Measurements from ENCODE around the gene NMRAL1. TPM values are rescaled to one million over a fixed set of nuclear protein-coding genes. Genes with fewer than 3 reads are reported as not detected.

The NMRAL1 gene
- total RNA-seq, 1 experiment from 2014 or later = 166 TPM

DNA sequence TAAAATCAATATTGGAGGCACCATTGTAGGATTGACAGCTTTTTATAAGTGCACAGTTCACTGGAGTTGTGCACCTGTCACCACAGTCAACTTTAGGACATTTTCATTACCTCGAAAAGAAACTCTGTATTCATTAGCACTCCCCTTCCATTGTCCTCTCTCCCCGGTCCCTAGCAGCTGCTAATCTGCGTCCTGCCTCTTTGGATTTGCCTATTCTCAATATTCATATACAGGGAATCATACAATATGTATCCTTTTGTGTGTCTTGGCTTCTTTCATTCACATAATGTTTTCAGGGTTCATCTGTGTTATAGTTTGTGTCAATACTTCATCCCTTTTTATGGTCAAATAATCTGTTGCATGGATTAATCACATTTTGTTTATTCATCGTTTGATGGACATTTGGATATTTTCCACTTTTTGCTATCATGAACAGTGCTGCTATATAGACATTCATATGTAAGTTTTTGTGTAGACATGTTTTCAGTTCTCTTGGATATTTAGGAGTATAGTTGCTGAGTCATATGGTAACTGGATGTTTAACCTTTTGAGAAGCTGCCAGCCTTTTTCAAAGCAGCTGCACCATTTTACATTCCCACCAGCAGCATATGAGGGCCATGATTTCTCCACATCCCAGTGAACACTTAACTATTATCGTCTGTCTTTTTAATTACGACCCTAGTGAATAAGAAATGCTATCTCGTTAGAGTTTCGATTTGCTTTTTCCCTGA is 38.9 kb downstream of the NMRAL1 start:
- in situ Hi-C loops (cut with HindIII; ENCODE audit: low sequenced_read_pairs) = no loop called here
- no peak for DNase-seq (ENCODE audit: low spot score)

DNA sequence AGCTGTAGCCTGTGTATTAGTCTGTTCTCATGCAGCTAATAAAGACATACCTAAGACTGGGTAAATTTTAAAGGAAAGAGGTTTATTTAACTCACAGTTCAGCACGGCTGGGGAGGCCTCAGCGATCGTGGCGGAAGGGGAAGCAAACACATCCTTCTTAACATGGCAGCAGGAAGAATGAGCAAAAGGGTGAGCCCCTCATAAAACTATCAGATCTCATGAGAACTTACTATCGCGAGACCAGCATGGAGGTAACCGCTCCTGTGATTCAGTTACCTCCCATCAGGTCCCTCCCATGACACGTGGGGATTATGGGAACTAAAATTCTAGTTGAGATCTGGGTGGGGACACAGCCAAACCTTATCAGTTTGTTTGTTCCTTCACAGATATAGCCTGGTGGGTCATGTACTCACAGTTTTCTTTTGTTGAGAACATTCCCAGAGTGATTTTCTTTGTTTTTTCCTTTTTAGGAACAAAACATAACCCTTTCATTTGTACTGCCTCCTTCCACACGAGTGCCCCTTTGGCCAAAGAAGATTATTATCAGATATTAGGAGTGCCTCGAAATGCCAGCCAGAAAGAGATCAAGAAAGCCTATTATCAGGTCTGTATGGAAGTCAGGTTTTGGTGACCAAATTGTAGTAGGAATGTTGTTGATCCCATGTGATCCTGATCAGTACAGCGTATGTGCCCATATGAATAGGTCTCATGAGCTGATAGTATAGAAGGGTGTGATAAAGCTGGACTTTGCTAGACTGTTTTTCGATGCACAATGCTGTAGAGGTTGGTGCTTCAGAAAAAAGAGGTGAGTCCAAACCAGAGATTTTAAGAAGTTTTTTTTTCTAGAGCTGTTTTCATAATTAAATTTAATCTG is 40.3 kb downstream of the NMRAL1 start:
- in situ Hi-C loops (cut with HindIII; ENCODE audit: low sequenced_read_pairs) = no loop called here
- DNase-seq (ENCODE audit: low spot score) = no peak

DNA sequence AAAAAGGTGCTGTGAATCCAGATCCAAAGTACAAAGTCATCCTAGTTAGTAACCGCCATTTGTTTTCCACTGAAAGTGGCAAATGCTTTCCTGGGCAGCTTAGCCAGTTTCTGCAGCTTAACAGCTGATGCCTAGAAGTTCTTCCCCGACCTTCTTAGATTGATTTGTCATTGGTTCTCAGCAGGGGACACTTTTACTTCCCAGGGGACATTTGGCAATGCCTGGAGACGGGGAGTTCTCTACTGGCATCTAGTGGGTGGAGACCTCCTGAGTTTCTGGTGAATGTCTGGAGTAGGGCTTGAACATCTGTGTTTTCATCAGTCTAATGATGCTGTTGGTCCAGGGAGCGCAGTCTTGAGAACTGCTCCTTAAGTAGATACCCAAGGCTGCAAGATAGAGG is 41.2 kb downstream of the NMRAL1 start:
- DNase-seq (ENCODE audit: low spot score) = no peak
- in situ Hi-C loops (cut with HindIII; ENCODE audit: low sequenced_read_pairs) = no loop called here

DNA sequence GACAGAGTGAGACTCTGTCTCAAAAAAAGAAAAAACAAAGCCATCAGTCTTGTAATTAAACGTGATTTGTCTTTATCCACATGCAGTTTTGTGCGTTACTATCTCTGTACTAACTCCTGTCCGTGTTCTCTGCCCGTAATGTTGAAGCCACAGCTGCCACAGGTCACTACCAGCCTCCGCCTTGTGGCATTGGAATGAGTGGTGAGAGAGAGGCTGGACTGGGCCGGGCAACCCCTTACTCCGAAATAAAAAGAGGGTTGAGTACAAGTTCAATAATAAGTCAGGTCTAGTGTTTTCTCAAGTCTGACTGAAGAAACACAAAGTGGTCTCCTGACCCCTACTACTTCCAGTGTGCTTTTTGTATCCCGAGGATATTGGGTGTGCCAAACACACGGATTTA is 43.4 kb downstream of the NMRAL1 start:
- no peak for DNase-seq (ENCODE audit: low spot score)
- in situ Hi-C loops (cut with HindIII; ENCODE audit: low sequenced_read_pairs) = no loop called here

DNA sequence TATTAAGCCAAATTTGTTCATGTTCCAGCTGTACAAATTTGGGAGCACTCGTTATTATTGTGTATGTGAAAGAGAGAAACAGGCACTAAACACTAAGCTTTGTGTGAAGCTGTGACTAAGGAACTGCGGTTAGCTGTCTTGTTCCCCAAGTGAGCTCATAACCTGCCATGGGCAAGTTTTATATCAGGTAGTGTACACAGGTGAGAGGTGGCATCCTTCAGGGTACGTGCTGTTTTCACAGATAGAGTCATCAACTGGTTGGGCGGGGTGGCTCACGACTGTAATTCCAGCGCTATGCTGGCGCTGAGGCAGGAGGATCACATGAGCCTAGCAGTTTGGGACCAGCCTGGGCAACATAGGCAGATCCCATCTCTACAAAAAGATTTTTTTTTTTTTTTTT is 45.9 kb downstream of the NMRAL1 start:
- in situ Hi-C loops (cut with HindIII; ENCODE audit: low sequenced_read_pairs) = no loop called here
- DNase-seq (ENCODE audit: low spot score) = no peak

DNA sequence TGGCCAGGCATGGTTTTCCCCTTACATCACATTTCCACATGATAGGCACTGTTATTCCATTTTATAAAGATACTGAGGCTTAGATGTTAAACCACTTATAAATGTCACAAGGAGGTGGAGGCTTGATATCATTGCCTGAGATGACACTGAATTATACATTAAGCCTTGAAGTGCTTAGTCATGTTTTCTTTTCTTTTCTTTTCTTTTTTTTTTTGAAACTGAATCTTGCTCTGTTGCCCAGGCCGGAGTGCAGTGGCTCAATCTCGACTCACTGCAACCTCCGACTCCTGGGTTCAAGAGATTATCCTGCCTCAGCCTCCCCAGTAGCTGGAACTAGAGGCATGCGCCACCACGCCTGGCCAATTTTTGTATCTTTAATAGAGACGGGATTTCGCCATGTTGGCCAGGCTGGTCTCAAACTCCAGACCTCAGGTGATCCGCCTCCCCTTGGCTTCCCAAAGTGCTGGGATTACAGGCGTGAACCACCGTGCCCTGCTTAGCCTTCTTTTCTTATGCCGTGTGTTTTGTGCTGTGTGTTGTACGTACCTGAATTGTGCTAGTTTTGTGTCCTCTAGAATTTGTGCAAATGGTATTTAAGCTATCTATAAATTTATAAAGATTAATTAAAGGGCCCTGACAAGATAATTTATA is 47.6 kb downstream of the NMRAL1 start:
- in situ Hi-C loops (cut with HindIII; ENCODE audit: low sequenced_read_pairs) = no loop called here
- no peak for DNase-seq (ENCODE audit: low spot score)

DNA sequence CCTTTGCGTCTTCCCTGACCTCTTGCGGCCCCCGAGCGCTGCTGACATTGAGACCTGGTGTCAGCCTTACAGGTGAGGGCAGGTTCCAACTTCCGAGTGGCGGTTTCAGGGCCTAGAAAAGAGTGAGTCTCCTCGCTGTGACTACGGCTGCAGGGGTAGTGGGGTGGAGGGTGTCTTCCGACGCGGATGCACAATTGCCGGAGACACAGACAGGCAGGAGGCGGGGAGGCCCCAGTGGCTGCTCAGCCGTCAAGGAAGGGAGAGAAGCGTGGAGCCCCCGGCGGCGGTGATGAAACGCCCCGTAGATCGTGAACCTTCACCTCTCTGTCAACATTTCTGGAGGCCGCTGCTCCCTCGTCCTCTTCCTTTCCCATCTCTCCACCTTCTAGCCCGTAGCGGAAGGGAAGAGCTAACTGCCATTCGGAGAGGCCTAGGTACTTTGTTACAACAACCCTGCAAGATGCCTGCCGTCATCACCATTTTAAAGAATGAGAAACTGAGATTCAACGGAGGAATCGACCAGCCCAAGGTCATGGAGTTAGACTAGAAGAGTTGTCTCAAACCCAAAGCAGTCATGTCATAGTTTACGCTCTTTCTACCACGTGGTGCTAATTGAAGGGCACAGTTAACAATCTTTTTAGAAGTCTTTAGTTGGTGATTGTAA is 48.3 kb downstream of the NMRAL1 start:
- in situ Hi-C loops (cut with HindIII; ENCODE audit: low sequenced_read_pairs) = no loop called here
- DNase-seq (ENCODE audit: low spot score) = no peak

DNA sequence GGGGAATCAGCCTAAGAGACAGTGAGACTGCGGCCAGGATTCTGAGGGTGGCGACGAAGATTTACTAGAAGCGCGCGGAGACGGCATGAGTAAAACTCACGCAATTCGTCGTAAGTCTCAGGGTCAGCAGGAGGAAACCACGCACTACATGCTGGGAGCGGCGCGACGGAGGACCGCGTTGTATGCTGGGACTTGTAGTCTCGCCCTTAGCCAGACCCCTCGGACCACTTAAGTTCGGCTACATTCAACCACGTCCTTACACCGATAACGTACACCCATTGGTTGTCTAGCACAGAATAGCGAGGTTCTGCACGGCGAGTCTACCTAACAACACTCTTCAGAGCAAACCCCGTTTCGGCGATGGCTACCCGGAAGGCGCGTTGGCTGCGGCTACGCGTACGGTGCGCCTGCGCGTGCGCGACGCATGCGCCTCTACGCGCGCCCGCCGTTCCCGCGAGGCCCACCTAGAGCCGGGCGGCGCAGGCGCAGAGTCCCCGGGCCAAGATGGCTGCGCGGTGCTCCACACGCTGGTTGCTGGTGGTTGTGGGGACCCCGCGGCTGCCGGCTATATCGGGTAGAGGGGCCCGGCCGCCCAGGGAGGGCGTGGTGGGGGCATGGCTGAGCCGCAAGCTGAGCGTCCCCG is 48.9 kb downstream of the NMRAL1 start, which contains the start of gene DNAJA3:
Gene DNAJA3, plus strand, starts transcription at position 491 of the 643 bp plus-strand sequence. Its CDS starts 14 bp downstream, at position 505.
- DNase-seq (ENCODE audit: low spot score) = peak; percentile 96
- in situ Hi-C loops (cut with HindIII; ENCODE audit: low sequenced_read_pairs) = no loop called here

DNA sequence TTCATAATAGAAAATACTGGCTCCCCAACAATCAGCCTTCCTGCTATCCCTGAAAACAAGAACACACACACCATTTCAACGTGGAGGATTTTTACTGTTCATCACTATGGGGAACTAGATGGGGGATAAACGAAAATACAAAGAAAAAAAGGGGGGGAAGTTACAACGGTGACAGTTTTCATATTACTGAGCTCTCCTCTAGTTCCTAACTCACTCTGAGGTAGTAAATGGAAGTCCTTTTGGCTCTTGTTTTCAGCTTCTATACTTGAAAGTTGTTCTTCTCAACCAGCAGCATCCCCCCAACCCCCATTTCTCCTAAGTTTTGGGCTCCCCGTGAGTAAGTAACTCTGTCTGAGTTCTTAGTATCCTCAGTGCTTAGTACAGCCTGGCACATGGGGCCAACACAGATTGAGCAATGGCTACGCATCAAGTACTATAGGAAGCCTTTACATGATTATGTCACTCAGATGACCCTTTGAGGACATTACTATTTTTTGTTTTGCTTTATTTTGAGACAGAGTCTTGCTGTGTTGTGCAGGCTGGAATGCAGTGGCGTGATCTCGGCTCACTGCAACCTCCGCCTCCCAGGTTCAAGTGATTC is 53.8 kb downstream of the NMRAL1 start:
- in situ Hi-C loops (cut with HindIII; ENCODE audit: low sequenced_read_pairs) = no loop called here
- DNase-seq (ENCODE audit: low spot score) = no peak

DNA sequence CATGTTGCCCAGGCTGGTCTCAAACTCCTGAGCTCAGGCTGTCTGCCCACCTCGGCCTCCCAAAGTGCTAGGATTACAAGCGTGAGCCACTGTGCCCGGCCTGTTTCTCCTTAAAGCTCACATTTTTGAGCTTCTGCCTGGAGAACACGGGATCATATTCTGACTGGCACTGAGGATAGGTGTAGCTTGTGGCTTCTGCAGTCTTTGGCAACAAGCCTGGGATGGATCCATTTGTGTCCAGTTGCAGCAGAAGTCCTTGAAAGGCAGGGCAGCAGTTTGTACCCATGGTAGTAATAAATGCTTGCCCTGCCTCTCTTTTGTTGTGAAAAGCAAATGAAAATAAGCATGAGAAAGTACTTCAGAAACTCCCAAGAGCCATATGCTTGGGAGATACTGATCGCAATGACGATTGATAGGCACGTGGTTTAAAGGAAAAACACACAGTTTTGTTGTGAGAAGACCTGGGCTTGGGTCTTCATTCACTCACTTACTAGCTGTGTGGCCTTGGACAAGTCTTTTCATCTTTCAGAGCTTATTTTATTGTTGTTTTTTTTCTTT is 54.9 kb downstream of the NMRAL1 start:
- in situ Hi-C loops (cut with HindIII; ENCODE audit: low sequenced_read_pairs) = no loop called here
- DNase-seq (ENCODE audit: low spot score) = no peak

DNA sequence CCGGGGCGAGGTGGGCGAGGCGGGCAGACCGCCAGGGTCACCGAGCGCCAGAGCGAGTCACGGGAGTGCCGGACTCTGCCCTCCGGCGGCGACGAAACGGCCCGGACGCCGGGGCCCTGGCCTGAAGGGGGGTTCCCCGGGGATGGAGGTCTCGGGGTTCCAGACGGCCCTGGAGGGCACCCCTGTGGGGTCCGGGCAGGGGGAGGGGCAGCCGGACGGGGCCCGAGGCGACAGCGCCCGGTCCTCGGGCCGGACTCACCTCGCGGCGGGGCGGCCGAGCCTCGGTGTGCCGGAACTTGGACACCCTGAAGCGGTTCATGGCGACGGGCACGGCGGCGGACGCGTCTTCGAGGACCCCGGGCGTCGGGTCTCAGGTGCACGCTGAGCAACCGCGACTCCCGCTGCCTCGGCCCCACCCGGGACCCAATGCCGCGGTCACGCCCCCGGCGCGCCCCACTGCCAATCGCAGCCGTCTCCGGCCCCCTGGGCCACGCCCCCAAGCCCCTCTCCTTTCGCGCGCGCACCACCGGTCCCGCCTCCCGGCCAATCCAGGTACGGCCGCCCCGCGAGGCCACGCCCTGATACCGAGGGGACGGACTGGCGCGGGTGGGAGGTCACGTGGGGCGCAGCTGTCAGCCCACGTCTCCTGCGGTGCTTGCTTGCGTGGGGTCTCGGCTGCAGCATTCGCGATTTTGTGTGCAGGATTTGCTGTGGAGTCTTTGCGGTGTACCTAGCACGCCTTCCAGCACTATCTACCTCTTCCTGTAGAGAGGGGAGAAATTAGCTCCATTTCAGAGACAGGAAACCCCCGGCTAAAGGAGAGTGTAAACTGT is 58.0 kb downstream of the NMRAL1 start, which contains the start of gene CORO7:
Gene CORO7, minus strand, starts transcription at position 397 of the 833 bp plus-strand sequence. Its CDS starts 78 bp downstream, at position 319.
- in situ Hi-C loops (cut with HindIII; ENCODE audit: low sequenced_read_pairs) = no loop called here

DNA sequence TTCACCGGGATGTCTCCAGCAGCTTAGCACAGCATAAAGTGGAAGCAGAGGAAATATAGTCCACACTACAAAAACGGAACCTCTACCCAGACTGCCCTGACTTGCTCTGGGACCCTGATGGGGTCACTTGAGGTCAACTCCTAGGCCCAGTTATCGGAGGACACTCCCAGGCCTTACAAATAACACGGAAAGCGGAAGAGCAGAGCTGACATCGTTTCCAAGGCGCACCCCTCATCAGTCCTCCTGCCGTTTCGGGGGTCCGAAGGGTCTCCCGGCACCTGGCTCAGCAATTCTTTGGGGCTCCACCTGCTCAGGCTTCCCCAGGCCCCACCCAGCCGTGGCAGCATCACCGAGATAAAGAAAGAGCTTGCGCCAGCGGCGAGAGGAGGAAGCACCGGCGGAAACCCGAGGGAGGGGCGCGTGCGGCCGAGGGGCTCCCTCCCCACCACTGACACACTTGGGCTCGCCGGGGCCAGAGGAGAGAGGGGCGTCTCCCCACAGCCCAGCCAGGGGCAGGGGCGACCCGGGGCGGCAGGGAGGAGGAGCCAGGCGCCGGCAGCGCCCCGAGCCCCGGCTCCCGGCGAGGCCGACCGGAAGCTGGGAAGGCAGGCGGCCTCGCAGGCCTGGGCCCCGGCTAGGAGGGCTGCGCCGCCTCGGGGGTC is 58.8 kb downstream of the NMRAL1 start:
- in situ Hi-C loops (cut with HindIII; ENCODE audit: low sequenced_read_pairs) = no loop called here
- peak; percentile 46 for DNase-seq (ENCODE audit: low spot score)

More for the DNA sequence above, 58.0 kb downstream of the NMRAL1 start, which contains the start of gene CORO7:
- peak; percentile 94 for DNase-seq (ENCODE audit: low spot score)

DNA sequence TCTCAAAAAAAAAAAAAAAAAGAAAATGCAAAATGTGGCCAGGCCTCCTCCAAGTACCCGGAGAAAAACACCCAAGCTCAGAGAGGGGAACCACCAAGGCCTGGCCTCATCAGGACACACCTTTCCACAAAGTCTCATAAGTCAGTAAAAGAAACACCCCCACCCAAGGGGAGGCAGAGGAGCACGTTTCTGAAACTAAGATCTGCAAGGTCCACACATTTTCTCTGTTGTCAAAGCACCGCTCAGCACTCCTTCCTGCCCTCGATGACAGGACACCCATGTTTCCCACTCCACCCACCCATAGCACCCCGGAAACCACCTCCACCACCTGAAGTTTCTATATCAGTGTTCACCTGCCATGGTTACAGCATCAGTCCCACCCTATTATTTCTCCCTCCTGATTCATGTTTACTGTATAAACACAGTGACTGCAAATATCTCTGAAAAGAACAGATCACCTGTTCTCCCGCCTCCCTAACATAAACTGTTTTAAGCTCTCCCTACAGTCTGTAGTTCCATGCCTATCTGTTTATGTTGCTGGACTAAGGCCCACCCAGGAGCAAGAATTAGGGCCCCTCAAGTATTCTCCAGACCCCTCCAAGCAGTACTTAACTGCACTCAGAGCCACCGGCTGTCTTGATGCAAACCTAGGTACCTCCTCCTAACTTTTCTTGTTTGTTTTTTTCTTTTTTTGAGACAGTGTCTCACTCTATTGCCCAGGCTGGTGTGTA is 60.1 kb downstream of the NMRAL1 start:
- in situ Hi-C loops (cut with HindIII; ENCODE audit: low sequenced_read_pairs) = no loop called here
- DNase-seq (ENCODE audit: low spot score) = no peak

DNA sequence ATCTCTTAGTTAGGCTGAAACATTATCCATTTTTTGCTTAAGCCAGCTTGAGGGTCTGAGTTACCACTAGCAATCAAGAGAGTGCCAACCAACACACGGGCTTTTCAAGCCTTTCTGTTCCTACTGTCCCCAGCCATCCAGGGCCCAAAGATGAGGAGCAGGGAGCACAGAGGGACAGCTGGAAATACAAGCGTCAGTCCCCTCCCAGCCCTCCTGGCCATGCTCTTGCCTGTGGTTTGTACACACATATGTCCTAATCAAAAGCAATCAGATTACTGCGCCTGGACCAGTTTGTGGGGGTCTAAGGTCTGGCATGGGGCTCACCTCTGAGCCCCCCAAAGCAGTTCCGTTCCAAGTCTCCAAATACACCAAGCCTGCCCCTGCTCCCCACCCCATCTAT is 61.6 kb downstream of the NMRAL1 start:
- in situ Hi-C loops (cut with HindIII; ENCODE audit: low sequenced_read_pairs) = no loop called here
- DNase-seq (ENCODE audit: low spot score) = no peak

DNA sequence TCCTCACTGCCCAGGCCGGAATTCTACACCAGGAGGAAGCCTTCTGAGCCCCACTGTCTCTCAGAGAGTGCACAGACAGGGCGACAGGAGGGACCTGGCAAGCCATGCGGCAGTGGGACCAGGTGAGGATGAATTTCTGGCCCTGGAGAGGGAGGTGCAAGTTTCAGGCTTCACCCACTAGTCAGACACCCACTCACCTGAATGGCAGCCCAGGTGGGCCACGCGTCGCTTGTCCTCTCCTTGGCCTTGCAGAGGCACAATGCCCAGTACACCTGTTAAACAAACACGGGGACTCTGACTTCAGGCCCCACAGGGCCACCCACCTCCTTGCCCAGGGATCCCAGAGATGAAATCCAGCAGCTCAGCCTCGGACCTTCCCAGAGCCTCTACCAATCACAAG is 62.3 kb downstream of the NMRAL1 start:
- in situ Hi-C loops (cut with HindIII; ENCODE audit: low sequenced_read_pairs) = no loop called here
- no peak for DNase-seq (ENCODE audit: low spot score)

Measured in G401 (cell line).